ENCODE data around the gene HELT.

- no peak for TF ChIP-seq EZH2 (IDR thresholded peaks at IDR 0.05; ENCODE audit: borderline replicate concordance, low read depth, low read length, severe bottlenecking)
- TF ChIP-seq, protein P1, sequence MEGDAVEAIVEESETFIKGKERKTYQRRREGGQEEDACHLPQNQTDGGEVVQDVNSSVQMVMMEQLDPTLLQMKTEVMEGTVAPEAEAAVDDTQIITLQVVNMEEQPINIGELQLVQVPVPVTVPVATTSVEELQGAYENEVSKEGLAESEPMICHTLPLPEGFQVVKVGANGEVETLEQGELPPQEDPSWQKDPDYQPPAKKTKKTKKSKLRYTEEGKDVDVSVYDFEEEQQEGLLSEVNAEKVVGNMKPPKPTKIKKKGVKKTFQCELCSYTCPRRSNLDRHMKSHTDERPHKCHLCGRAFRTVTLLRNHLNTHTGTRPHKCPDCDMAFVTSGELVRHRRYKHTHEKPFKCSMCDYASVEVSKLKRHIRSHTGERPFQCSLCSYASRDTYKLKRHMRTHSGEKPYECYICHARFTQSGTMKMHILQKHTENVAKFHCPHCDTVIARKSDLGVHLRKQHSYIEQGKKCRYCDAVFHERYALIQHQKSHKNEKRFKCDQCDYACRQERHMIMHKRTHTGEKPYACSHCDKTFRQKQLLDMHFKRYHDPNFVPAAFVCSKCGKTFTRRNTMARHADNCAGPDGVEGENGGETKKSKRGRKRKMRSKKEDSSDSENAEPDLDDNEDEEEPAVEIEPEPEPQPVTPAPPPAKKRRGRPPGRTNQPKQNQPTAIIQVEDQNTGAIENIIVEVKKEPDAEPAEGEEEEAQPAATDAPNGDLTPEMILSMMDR (IDR thresholded peaks at IDR 0.05; ENCODE audit: borderline replicate concordance, extremely low read depth, low read length, poor library complexity, severe bottlenecking): no peak
Measured at GRCh38 chr4:184980261-184980660, 38.0 kb upstream of the HELT start.

Data from DND-41 (cell line).